Panc1 (cell line): ENCODE data around the gene CTSD. TPM values are rescaled to one million over a fixed set of nuclear protein-coding genes. Genes with fewer than 3 reads are reported as not detected.

Experiments
- ATAC-seq: fragments of 200-7000 bp; cut with Tn5 transposase; 2 replicates; pipeline ENCODE4 v1.9.1; 2020; ENCODE audit warnings: mild to moderate bottlenecking, moderate library complexity
- BruUV-seq: library from RNA; stranded (reverse); fragments of 400-500 nt; replicated peaks from 2 replicates; lab custom pipeline; 2021; lab: Mats Ljungman, UMichigan
- CTCF ChIA-PET: fragments of 300-600 bp; sonication (Branson Sonifier 250); formaldehyde crosslinking; loops from one replicate; lab custom pipeline; 2022; ENCODE audit warnings: antibody characterized with exemption; lab: Charles Lee
- POLR2A ChIA-PET: fragments of 300-600 bp; sonication (Branson Sonifier 250); formaldehyde crosslinking; loops from one replicate; lab custom pipeline; 2022; ENCODE audit warnings: antibody characterized with exemption; lab: Charles Lee
- DNase-seq: peaks from one replicate; pipeline ENCODE4 v3.0.0-alpha.2; 2010; ENCODE audit warnings: low read depth, low spot score
- H3K27ac ChIP-seq: 2 replicates; pipeline ENCODE4 v1.5.1; 2011; ENCODE audit warnings: mild to moderate bottlenecking, low read length, inconsistent platforms
- H3K27me3 ChIP-seq: fragments of 200-500 bp; sonication (Bioruptor generic); 2 replicates; pipeline ENCODE4 v1.6.0; 2014; ENCODE audit warnings: low read length, inconsistent platforms; ENCODE audit not compliant: control insufficient read depth, insufficient read depth
- H3K36me3 ChIP-seq: fragments of 200-500 bp; sonication (Bioruptor generic); 2 replicates; pipeline ENCODE4 v1.5.1; 2014; ENCODE audit warnings: inconsistent platforms, mild to moderate bottlenecking, low read length, moderate library complexity; ENCODE audit not compliant: control insufficient read depth, insufficient read depth
- H3K4me1 ChIP-seq: 2 replicates; pipeline ENCODE4 v1.5.1; 2011; ENCODE audit warnings: inconsistent platforms, mild to moderate bottlenecking, low read length, moderate library complexity; ENCODE audit not compliant: control insufficient read depth, insufficient read depth
- H3K4me3 ChIP-seq, 2 experiments: 2 replicates each; pipeline ENCODE4 v1.5.1; 2011 to 2012; ENCODE audit warnings: low read depth in 2 of 2, low read length in 2 of 2, mild to moderate bottlenecking in 2 of 2, inconsistent platforms in 1 of 2, moderate library complexity in 1 of 2
- H3K9me3 ChIP-seq: fragments of 200-500 bp; sonication (Bioruptor generic); 2 replicates; pipeline ENCODE4 v1.5.1; 2014; ENCODE audit warnings: low read depth, mild to moderate bottlenecking, inconsistent platforms, low read length, moderate library complexity; ENCODE audit not compliant: control insufficient read depth, insufficient read depth
- POLR2AphosphoS5 ChIP-seq: IDR thresholded peaks from 2 replicates; pipeline ENCODE4 v1.6.1; 2012; ENCODE audit warnings: mild to moderate bottlenecking, low read depth, low read length, moderate library complexity
- SIN3A ChIP-seq: IDR thresholded peaks from 2 replicates; pipeline ENCODE4 v1.6.1; 2012; ENCODE audit warnings: low read depth, mild to moderate bottlenecking, low read length, moderate library complexity, borderline replicate concordance; ENCODE audit not compliant: insufficient read depth
- TCF7L2 ChIP-seq: IDR thresholded peaks from 2 replicates; pipeline ENCODE4 v1.6.1; 2011; ENCODE audit warnings: mild to moderate bottlenecking, low read depth, low read length, inconsistent platforms
- in situ Hi-C: cut with HindIII; loops from 2 replicates; pipeline ENCODE4 v1.10.0; 2016; ENCODE audit warnings: low sequenced_read_pairs, low pct_unique_long_range_greater_than_20kb
- intact Hi-C: fragments of 100-400 bp; cut with micrococcal nuclease; formaldehyde crosslinking; loops from one replicate; pipeline ENCODE4 v1.10.0; 2022; ENCODE audit not compliant: unreplicated experiment
- total RNA-seq: library from RNA; stranded (reverse); gene quantifications from one replicate; pipeline ENCODE4 v1.2.1, GENCODE V29; 2021; ENCODE audit not compliant: unreplicated experiment
- TF ChIP-seq, protein P1 (sequence below): fragments of 450-650 bp; IDR thresholded peaks from 2 replicates; pipeline ENCODE4 v1.5.1; 2017; ENCODE audit warnings: mild to moderate bottlenecking
- TF ChIP-seq, protein P2 (sequence below), 2 experiments: IDR thresholded peaks; 2 replicates each; pipeline ENCODE4 v1.6.1; 2011 to 2012; ENCODE audit warnings: low read depth in 2 of 2, control low read depth in 1 of 2, low read length in 1 of 2, mild to moderate bottlenecking in 1 of 2, moderate library complexity in 1 of 2; ENCODE audit not compliant: insufficient read depth in 1 of 2

The CTSD gene
- total RNA-seq, 1 experiment from 2014 or later: 1,813 TPM

DNA sequence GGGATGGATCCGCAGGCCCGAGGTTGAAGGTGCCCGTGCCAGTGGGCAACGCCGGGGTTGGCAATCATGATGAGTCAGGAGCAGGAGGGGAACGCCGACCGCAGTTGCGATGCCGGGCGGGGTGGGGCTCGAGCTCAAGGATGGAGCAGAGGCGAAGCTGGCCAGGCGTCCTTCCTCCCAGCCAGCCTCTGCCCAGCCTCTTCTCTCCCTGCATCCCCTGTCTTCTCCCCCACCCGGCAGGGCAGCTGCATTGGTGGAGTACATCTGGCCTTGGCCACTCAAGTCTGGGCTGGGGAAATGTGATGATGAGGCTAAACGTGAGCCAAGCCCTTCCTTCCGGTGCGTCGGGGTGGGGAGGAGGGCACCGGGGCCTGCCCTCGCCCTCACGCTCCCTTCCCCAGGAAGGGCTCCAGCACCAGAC is 17.2 kb downstream of the CTSD start:
- no peak overlapping the region for H3K27ac ChIP-seq
- H3K27me3 ChIP-seq: no peaks in the 10 kb centered on the region
- ATAC-seq: no peak
- peaks cover 23% of the 10 kb centered on the region for H3K4me1 ChIP-seq
- BruUV-seq: no TSS peak
- POLR2A ChIA-PET: no interaction called here
- no peaks in the 10 kb centered on the region for H3K36me3 ChIP-seq
- TF ChIP-seq, protein P1, sequence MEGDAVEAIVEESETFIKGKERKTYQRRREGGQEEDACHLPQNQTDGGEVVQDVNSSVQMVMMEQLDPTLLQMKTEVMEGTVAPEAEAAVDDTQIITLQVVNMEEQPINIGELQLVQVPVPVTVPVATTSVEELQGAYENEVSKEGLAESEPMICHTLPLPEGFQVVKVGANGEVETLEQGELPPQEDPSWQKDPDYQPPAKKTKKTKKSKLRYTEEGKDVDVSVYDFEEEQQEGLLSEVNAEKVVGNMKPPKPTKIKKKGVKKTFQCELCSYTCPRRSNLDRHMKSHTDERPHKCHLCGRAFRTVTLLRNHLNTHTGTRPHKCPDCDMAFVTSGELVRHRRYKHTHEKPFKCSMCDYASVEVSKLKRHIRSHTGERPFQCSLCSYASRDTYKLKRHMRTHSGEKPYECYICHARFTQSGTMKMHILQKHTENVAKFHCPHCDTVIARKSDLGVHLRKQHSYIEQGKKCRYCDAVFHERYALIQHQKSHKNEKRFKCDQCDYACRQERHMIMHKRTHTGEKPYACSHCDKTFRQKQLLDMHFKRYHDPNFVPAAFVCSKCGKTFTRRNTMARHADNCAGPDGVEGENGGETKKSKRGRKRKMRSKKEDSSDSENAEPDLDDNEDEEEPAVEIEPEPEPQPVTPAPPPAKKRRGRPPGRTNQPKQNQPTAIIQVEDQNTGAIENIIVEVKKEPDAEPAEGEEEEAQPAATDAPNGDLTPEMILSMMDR: no peak
- TF ChIP-seq POLR2AphosphoS5 (no peak), TCF7L2 (no peak), SIN3A (no peak)
- TF ChIP-seq, protein P2, sequence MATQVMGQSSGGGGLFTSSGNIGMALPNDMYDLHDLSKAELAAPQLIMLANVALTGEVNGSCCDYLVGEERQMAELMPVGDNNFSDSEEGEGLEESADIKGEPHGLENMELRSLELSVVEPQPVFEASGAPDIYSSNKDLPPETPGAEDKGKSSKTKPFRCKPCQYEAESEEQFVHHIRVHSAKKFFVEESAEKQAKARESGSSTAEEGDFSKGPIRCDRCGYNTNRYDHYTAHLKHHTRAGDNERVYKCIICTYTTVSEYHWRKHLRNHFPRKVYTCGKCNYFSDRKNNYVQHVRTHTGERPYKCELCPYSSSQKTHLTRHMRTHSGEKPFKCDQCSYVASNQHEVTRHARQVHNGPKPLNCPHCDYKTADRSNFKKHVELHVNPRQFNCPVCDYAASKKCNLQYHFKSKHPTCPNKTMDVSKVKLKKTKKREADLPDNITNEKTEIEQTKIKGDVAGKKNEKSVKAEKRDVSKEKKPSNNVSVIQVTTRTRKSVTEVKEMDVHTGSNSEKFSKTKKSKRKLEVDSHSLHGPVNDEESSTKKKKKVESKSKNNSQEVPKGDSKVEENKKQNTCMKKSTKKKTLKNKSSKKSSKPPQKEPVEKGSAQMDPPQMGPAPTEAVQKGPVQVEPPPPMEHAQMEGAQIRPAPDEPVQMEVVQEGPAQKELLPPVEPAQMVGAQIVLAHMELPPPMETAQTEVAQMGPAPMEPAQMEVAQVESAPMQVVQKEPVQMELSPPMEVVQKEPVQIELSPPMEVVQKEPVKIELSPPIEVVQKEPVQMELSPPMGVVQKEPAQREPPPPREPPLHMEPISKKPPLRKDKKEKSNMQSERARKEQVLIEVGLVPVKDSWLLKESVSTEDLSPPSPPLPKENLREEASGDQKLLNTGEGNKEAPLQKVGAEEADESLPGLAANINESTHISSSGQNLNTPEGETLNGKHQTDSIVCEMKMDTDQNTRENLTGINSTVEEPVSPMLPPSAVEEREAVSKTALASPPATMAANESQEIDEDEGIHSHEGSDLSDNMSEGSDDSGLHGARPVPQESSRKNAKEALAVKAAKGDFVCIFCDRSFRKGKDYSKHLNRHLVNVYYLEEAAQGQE (IDR thresholded peaks at IDR 0.05; ENCODE audit: insufficient read depth in 1 of 2, low read depth in 2 of 2, low read length in 1 of 2): no peak
- in situ Hi-C loops (no loop called here), intact Hi-C loops (no loop called here)
- CTCF ChIA-PET: no interaction called here
- no peak overlapping the region for H3K4me3 ChIP-seq
- DNase-seq: no peak
- no peaks in the 10 kb centered on the region for H3K9me3 ChIP-seq

DNA sequence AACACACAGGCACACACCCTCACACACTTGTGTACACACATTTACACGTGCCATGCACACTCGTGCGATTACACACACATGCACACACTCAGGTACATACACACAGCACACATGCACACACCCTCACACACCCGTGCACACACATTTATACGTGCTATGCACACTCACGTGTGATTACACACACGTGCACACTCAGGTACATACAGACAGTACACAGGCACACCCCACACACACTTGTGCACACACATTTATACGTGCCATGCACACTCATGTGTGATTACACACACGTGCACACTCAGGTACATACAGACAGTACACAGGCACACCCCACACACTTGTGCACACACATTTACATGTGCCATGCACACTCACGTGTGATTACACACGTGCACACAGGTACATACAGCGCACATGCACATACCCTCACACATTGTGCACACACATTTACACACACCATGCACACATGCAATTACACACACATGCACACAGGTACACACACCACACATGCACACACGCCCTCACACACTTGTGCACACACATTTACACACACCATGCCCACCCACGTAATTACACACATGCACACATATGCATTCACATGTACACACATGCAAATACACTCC is 17.9 kb downstream of the CTSD start:
- no TSS peak for BruUV-seq
- TF ChIP-seq TCF7L2 (no peak), POLR2AphosphoS5 (no peak; the same call in 1 of the 2 replicates), SIN3A (no peak)
- TF ChIP-seq, protein P2 (IDR thresholded peaks at IDR 0.05; ENCODE audit: insufficient read depth in 1 of 2, low read depth in 2 of 2, low read length in 1 of 2): no peak
- TF ChIP-seq, protein P1: no peak
- peaks cover 16% of the 10 kb centered on the region for H3K4me1 ChIP-seq
- POLR2A ChIA-PET: no interaction called here
- H3K4me3 ChIP-seq: no peak overlapping the region
- in situ Hi-C loops (no loop called here), intact Hi-C loops (no loop called here)
- H3K27ac ChIP-seq: no peak overlapping the region
- H3K36me3 ChIP-seq: no peaks in the 10 kb centered on the region
- ATAC-seq (no peak), DNase-seq (no peak)
- CTCF ChIA-PET: no interaction called here
- no peaks in the 10 kb centered on the region for H3K27me3 ChIP-seq
- no peaks in the 10 kb centered on the region for H3K9me3 ChIP-seq
